Esophagus muscularis mucosa (tissue), 4 donors: Measurements from ENCODE around the gene TSSC4. TPM values are rescaled to one million over a fixed set of nuclear protein-coding genes. Genes with fewer than 3 reads are reported as not detected.

Experiments used
- DNase-seq: peaks from one replicate; pipeline ENCODE4 v3.0.0-alpha.2; 2017; ENCODE audit errors: extremely low spot score
- H3K27ac ChIP-seq, 4 donors: fragments of 200-600 bp; sonication (generic); replicated peaks in 1 of 4; 1 replicate in 3 of 4; 2 replicates in 1 of 4; pipeline ENCODE4 v1.5.1; 2016 to 2019; ENCODE audit warnings: mild to moderate bottlenecking in 1 of 4
- H3K27me3 ChIP-seq, 4 donors: fragments of 200-600 bp; sonication (generic); one replicate each; pipeline versions ENCODE4 v1.5.1 to v1.6.0; 2016 to 2019
- H3K36me3 ChIP-seq, 4 donors: fragments of 200-600 bp; sonication (generic); one replicate each; pipeline ENCODE4 v1.5.1; 2016 to 2019
- H3K4me1 ChIP-seq, 4 donors: fragments of 200-600 bp; sonication (generic); one replicate each; pipeline ENCODE4 v1.5.1; 2016 to 2019
- H3K4me3 ChIP-seq, 4 donors: fragments of 200-600 bp; sonication (generic); 1 replicate in 2 of 4; 2 replicates in 2 of 4; pipeline ENCODE4 v1.5.1; 2016 to 2019; ENCODE audit warnings: mild to moderate bottlenecking in 4 of 4, moderate library complexity in 1 of 4
- H3K9me3 ChIP-seq, 4 donors: fragments of 200-600 bp; sonication (generic); 1 replicate in 3 of 4; 2 replicates in 1 of 4; pipeline ENCODE4 v1.5.1; 2016 to 2019
- CTCF ChIP-seq, 3 experiments: fragments of 200-600 bp in 2 of 3; fragments of 450-650 bp in 1 of 3; sonication (generic) in 2 of 3; IDR thresholded peaks; one replicate each; pipeline ENCODE4 v1.5.1; 2017 to 2019; ENCODE audit warnings: antibody characterized with exemption in 3 of 3, mild to moderate bottlenecking in 2 of 3, moderate library complexity in 1 of 3
- EP300 ChIP-seq: sonication (generic); formaldehyde crosslinking; IDR thresholded peaks from one replicate; pipeline ENCODE4 v1.6.1; 2017; ENCODE audit warnings: antibody characterized with exemption
- POLR2A ChIP-seq: fragments of 450-650 bp; IDR thresholded peaks from one replicate; pipeline ENCODE4 v1.6.1; 2017; ENCODE audit warnings: antibody characterized with exemption, moderate library complexity, mild to moderate bottlenecking, low read depth
- POLR2AphosphoS5 ChIP-seq, 2 donors: sonication (generic); formaldehyde crosslinking; IDR thresholded peaks; one replicate each; pipeline ENCODE4 v1.6.1; 2017; ENCODE audit warnings: antibody characterized with exemption in 2 of 2
- WGBS: methylation state at CpG from one replicate; pipeline ENCODE4 v1.1.5; 2018; 5-methylcytosine and 5-hydroxymethylcytosine counted together
- intact Hi-C: fragments of 100-400 bp; cut with DNase I; formaldehyde crosslinking; loops from one replicate; pipeline ENCODE4 v1.15.1; 2023
- total RNA-seq, 4 donors: library from RNA; depleted of rRNA; stranded (reverse); fragments of >200 nt; gene quantifications; one replicate each; pipeline versions ENCODE4 v1.1.0 to v1.2.1, GENCODE V29; 2016

TSSC4 gene
- total RNA-seq, 4 donors from 2014 or later, result 46.9 to 76.9 (median 70.6) TPM

DNA sequence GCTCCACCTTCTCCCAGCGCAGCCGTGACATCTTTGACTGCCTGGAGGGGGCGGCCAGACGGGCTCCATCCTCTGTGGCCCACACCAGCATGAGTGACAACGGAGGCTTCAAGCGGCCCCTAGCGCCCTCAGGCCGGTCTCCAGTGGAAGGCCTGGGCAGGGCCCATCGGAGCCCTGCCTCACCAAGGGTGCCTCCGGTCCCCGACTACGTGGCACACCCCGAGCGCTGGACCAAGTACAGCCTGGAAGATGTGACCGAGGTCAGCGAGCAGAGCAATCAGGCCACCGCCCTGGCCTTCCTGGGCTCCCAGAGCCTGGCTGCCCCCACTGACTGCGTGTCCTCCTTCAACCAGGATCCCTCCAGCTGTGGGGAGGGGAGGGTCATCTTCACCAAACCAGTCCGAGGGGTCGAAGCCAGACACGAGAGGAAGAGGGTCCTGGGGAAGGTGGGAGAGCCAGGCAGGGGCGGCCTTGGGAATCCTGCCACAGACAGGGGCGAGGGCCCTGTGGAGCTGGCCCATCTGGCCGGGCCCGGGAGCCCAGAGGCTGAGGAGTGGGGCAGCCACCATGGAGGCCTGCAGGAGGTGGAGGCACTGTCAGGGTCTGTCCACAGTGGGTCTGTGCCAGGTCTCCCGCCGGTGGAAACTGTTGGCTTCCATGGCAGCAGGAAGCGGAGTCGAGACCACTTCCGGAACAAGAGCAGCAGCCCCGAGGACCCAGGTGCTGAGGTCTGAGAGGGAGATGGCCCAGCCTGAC is 2.5 kb downstream of the TSSC4 start:
- Histone ChIP-seq H3K27ac (no peak overlapping the region), H3K9me3 (no peaks in the 10 kb centered on the region), H3K36me3 (peaks cover 16 to 37% (median 32%) of the 10 kb centered on the region in 4 donors), H3K27me3 (no peaks in the 10 kb centered on the region), H3K4me1 (peaks cover 25 to 39% (median 31%) of the 10 kb centered on the region in 4 donors), H3K4me3 (no peak overlapping the region)
- 85% methylated on average over 14 of the region's 31 CpGs for WGBS
- intact Hi-C loops, result no loop called here
- DNase-seq, result no peak
- TF ChIP-seq POLR2A (no peak), CTCF (IDR thresholded peaks at IDR 0.05) (no peak), POLR2AphosphoS5 (IDR thresholded peaks at IDR 0.05) (no peak), EP300 (no peak)

GRCh38 chr11:2404735-2405196 is 4.2 kb downstream of the TSSC4 start:
- WGBS, result 73% methylated on average over 9 of the region's 12 CpGs
- intact Hi-C loops, result no loop called here
- no peak overlapping the region for H3K4me3 ChIP-seq

GRCh38 chr11:2406451-2406850 is 5.9 kb downstream of the TSSC4 start:
- H3K27me3 ChIP-seq, result peaks cover 0 to 6% (median 0%) of the 10 kb centered on the region in 4 donors
- peaks cover 10 to 14% (median 12%) of the 10 kb centered on the region in 4 donors for H3K4me1 ChIP-seq
- peaks cover 16 to 26% (median 24%) of the 10 kb centered on the region in 4 donors for H3K36me3 ChIP-seq
- TF ChIP-seq EP300 (no peak), POLR2A (no peak), CTCF (IDR thresholded peaks at IDR 0.05) (no peak), POLR2AphosphoS5 (IDR thresholded peaks at IDR 0.05) (no peak)
- H3K27ac ChIP-seq, result no peak overlapping the region
- 89% methylated on average over 14 of the region's 14 CpGs for WGBS
- no peaks in the 10 kb centered on the region for H3K9me3 ChIP-seq
- DNase-seq, result no peak
- intact Hi-C loops, result no loop called here
- H3K4me3 ChIP-seq, result no peak overlapping the region

More at GRCh38 chr11:2404735-2405196, 4.2 kb downstream of the TSSC4 start:
- TF ChIP-seq POLR2A (no peak), CTCF (IDR thresholded peaks at IDR 0.05) (no peak), EP300 (no peak), POLR2AphosphoS5 (IDR thresholded peaks at IDR 0.05) (no peak)
- no peaks in the 10 kb centered on the region for H3K9me3 ChIP-seq
- no peak for DNase-seq
- peaks cover 15 to 22% (median 18%) of the 10 kb centered on the region in 4 donors for H3K4me1 ChIP-seq
- peaks cover 0 to under 1% (median 0%) of the 10 kb centered on the region in 4 donors for H3K27me3 ChIP-seq
- H3K36me3 ChIP-seq, result peaks cover 16 to 26% (median 24%) of the 10 kb centered on the region in 4 donors
- H3K27ac ChIP-seq, result no peak overlapping the region

- Histone ChIP-seq H3K36me3 (peaks cover 16 to 26% (median 23%) of the 10 kb centered on the region in 4 donors), H3K27me3 (peaks cover 0 to 6% (median 0%) of the 10 kb centered on the region in 4 donors), H3K4me1 (peaks cover 5 to 9% (median 7%) of the 10 kb centered on the region in 4 donors), H3K9me3 (no peaks in the 10 kb centered on the region), H3K27ac (no peak overlapping the region), H3K4me3 (no peak overlapping the region)
- DNase-seq, result no peak
- intact Hi-C loops, result no loop called here
- TF ChIP-seq POLR2A (no peak), POLR2AphosphoS5 (IDR thresholded peaks at IDR 0.05) (no peak)
- 100% methylated on average over 2 of the region's 24 CpGs for WGBS
These were observed 6.4 kb downstream of the TSSC4 start for GRCh38 chr11:2406878-2407410.

- intact Hi-C loops, result no loop called here
- TF ChIP-seq EP300, result no peak
- no peak for TF ChIP-seq CTCF (IDR thresholded peaks at IDR 0.05)
- no peak for TF ChIP-seq POLR2A
- no peaks in the 10 kb centered on the region for H3K4me1 ChIP-seq
- H3K27ac ChIP-seq, result no peak overlapping the region
- H3K9me3 ChIP-seq, result no peaks in the 10 kb centered on the region
- WGBS, result 89% methylated on average over 8 of the region's 11 CpGs
- DNase-seq, result no peak
- no peak overlapping the region for H3K4me3 ChIP-seq
- H3K27me3 ChIP-seq, result peaks cover 0 to 6% (median 0%) of the 10 kb centered on the region in 4 donors
- peaks cover 2 to 9% (median 6%) of the 10 kb centered on the region in 4 donors for H3K36me3 ChIP-seq
These were observed 8.1 kb downstream of the TSSC4 start for GRCh38 chr11:2408671-2409070.
